Stromal cell of bone marrow (primary cell): ENCODE measurements around the gene NKPD1.

ENCODE experiments used
- DNase-seq: peaks from one replicate; pipeline ENCODE4 v3.0.0-alpha.2; 2012; ENCODE audit warnings: low read depth

NKPD1 gene

GRCh38 chr19:45175515-45176345, 14.9 kb upstream of the NKPD1 start:
- DNase-seq, result no peak

- peak; percentile 90 for DNase-seq
Measured at GRCh38 chr19:45173816-45174215, 13.0 kb upstream of the NKPD1 start.

- no peak for DNase-seq
Measured at GRCh38 chr19:45172611-45173208, 11.9 kb upstream of the NKPD1 start.

GRCh38 chr19:45172173-45172572, 11.4 kb upstream of the NKPD1 start:
- no peak for DNase-seq

GRCh38 chr19:45171211-45171623, 10.4 kb upstream of the NKPD1 start:
- DNase-seq, result no peak

- no peak for DNase-seq
Measured at GRCh38 chr19:45170146-45171106, 9.6 kb upstream of the NKPD1 start.

GRCh38 chr19:45169602-45170001, 8.8 kb upstream of the NKPD1 start:
- DNase-seq, result no peak

- DNase-seq, result no peak
Measured at GRCh38 chr19:45168767-45169351, 8.1 kb upstream of the NKPD1 start.

GRCh38 chr19:45166723-45167252, 6.0 kb upstream of the NKPD1 start:
- DNase-seq, result no peak

GRCh38 chr19:45164577-45165335, 4.0 kb upstream of the NKPD1 start:
- no peak for DNase-seq

- no peak for DNase-seq
Measured at GRCh38 chr19:45163751-45164460, 3.1 kb upstream of the NKPD1 start.

- no peak for DNase-seq
Measured at GRCh38 chr19:45163156-45163555, 2.4 kb upstream of the NKPD1 start.

GRCh38 chr19:45162608-45163143, 1.9 kb upstream of the NKPD1 start:
- DNase-seq, result no peak

GRCh38 chr19:45161738-45162607, 1.2 kb upstream of the NKPD1 start:
- DNase-seq, result no peak

GRCh38 chr19:45159971-45160324, 834 bp downstream of the NKPD1 start:
- DNase-seq, result no peak

GRCh38 chr19:45159210-45159970, 1.4 kb downstream of the NKPD1 start:
- DNase-seq, result no peak

- no peak for DNase-seq
Measured at GRCh38 chr19:45158503-45159209, 2.1 kb downstream of the NKPD1 start.

GRCh38 chr19:45156751-45157150, 4.0 kb downstream of the NKPD1 start:
- no peak for DNase-seq
